ENCODE data around the gene TBC1D21.

DNA sequence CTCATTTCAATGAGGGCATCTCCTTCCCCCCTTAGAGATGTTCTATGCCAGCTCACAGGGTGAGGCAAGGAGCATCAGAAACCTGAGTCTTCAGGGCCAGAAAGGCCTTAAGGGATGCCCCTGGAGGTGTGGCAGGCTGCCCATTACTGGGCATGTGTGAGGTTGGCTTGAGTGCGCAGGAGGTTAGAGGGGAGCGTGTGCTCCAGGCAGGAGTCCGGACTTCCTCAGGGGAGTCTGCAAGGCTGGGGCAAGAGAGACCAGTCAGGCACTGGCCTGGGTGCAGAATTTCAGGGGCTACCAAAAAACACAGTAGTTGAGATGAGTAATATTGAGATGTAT is 54.8 kb downstream of the TBC1D21 start:
- TF ChIP-seq, protein P1, sequence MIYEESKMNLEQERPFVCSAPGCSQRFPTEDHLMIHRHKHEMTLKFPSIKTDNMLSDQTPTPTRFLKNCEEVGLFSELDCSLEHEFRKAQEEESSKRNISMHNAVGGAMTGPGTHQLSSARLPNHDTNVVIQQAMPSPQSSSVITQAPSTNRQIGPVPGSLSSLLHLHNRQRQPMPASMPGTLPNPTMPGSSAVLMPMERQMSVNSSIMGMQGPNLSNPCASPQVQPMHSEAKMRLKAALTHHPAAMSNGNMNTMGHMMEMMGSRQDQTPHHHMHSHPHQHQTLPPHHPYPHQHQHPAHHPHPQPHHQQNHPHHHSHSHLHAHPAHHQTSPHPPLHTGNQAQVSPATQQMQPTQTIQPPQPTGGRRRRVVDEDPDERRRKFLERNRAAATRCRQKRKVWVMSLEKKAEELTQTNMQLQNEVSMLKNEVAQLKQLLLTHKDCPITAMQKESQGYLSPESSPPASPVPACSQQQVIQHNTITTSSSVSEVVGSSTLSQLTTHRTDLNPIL (CRISPR knock-in tag; IDR thresholded peaks at IDR 0.05; ENCODE audit: low read depth) = no peak
- TF ChIP-seq RARB (CRISPR knock-in tag; IDR thresholded peaks at IDR 0.05) (no peak), ZFP30 (CRISPR knock-in tag; IDR thresholded peaks at IDR 0.05) (no peak), BACH2 (CRISPR knock-in tag; IDR thresholded peaks at IDR 0.05; ENCODE audit: borderline replicate concordance) (no peak), ZC3H10 (CRISPR knock-in tag; IDR thresholded peaks at IDR 0.05) (no peak), ARNTL (CRISPR knock-in tag; IDR thresholded peaks at IDR 0.05; ENCODE audit: borderline replicate concordance, low read depth) (no peak), TOX (CRISPR knock-in tag; IDR thresholded peaks at IDR 0.05; ENCODE audit: borderline replicate concordance) (no peak), PPARA (CRISPR knock-in tag; IDR thresholded peaks at IDR 0.05; ENCODE audit: borderline replicate concordance) (no peak), ZFP3 (CRISPR knock-in tag; IDR thresholded peaks at IDR 0.05) (no peak), ZNF565 (CRISPR knock-in tag; conservative IDR thresholded peaks at IDR 0.05; ENCODE audit: low read depth) (no peak)
- TF ChIP-seq, protein P2, sequence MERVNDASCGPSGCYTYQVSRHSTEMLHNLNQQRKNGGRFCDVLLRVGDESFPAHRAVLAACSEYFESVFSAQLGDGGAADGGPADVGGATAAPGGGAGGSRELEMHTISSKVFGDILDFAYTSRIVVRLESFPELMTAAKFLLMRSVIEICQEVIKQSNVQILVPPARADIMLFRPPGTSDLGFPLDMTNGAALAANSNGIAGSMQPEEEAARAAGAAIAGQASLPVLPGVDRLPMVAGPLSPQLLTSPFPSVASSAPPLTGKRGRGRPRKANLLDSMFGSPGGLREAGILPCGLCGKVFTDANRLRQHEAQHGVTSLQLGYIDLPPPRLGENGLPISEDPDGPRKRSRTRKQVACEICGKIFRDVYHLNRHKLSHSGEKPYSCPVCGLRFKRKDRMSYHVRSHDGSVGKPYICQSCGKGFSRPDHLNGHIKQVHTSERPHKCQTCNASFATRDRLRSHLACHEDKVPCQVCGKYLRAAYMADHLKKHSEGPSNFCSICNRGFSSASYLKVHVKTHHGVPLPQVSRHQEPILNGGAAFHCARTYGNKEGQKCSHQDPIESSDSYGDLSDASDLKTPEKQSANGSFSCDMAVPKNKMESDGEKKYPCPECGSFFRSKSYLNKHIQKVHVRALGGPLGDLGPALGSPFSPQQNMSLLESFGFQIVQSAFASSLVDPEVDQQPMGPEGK (CRISPR knock-in tag; IDR thresholded peaks at IDR 0.05; ENCODE audit: borderline replicate concordance) = no peak

Data from SK-N-SH treated with all-trans-retinoic acid at 6 μM for 48 hours (cell line).